ENCODE results near the gene NEUROD4.

The NEUROD4 gene

GRCh38 chr12:55041345-55042055 is 21.7 kb downstream of the NEUROD4 start:
- TF ChIP-seq CTCF (IDR thresholded peaks at IDR 0.05; ENCODE audit: control insufficient read depth, extremely low read depth, insufficient read depth) = no peak
- no peak for DNase-seq (ENCODE audit: low read depth)

DNA sequence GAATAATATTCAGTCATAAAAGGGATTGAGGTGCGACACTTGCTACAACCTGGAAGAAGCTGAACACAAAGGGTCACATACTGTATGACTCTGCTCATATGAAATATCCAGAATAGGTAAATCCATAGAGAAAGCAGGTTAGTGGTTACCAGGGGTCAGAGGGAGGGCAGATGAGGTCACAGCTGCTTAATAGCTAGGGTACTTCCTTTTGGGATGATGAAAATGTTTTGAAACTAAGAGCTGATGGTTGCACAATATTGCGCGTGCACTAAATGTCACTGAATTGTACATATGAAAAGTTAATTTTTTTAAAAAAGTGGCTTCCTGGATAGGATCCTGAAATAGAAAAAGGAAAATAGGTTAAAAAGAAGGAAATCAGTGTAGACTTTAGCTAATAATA is 23.8 kb downstream of the NEUROD4 start:
- no peak overlapping the region for H3K4me3 ChIP-seq (ENCODE audit: low read depth, low read length)

More at GRCh38 chr12:55041345-55042055, 21.7 kb downstream of the NEUROD4 start:
- H3K4me3 ChIP-seq (ENCODE audit: low read depth, low read length) = no peak overlapping the region

GRCh38 chr12:55044135-55044534 is 24.4 kb downstream of the NEUROD4 start:
- no peak overlapping the region for H3K4me3 ChIP-seq (ENCODE audit: low read depth, low read length)
- DNase-seq (ENCODE audit: low read depth) = no peak
- TF ChIP-seq CTCF (IDR thresholded peaks at IDR 0.05; ENCODE audit: control insufficient read depth, extremely low read depth, insufficient read depth) = no peak

More for the DNA sequence above, 23.8 kb downstream of the NEUROD4 start:
- TF ChIP-seq CTCF (IDR thresholded peaks at IDR 0.05; ENCODE audit: control insufficient read depth, extremely low read depth, insufficient read depth) = no peak
- no peak for DNase-seq (ENCODE audit: low read depth)

- DNase-seq (ENCODE audit: low read depth) = no peak
- H3K4me3 ChIP-seq (ENCODE audit: low read depth, low read length) = no peak overlapping the region
- no peak for TF ChIP-seq CTCF (IDR thresholded peaks at IDR 0.05; ENCODE audit: control insufficient read depth, extremely low read depth, insufficient read depth)
Observed at GRCh38 chr12:55049676-55050075, 29.9 kb downstream of the NEUROD4 start.

- DNase-seq (ENCODE audit: low read depth) = no peak
- no peak for TF ChIP-seq CTCF (IDR thresholded peaks at IDR 0.05; ENCODE audit: control insufficient read depth, extremely low read depth, insufficient read depth)
- H3K4me3 ChIP-seq (ENCODE audit: low read depth, low read length) = no peak overlapping the region
Observed at GRCh38 chr12:55051197-55051947, 31.6 kb downstream of the NEUROD4 start.

DNA sequence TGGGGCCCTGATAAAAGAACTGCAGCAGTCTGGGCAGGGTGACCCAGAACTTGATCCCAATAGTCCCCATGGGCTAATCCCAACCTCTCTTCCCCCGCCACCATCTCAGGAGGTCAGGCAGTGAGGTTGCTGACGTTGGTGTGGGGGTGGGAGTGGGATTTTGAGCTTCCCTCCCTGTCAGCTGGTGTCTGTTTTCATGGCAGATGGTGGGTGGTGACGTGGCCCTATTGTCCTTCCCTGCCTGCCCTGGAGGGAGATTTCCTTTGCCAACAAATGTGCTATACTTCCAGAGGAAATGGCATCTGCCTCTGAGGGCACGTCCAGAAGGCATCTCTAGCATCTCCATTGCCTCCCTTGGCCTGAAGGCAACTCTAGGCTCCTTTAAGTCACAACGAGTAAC is 37.7 kb downstream of the NEUROD4 start:
- H3K4me3 ChIP-seq (ENCODE audit: low read depth, low read length) = no peak overlapping the region
- no peak for TF ChIP-seq CTCF (IDR thresholded peaks at IDR 0.05; ENCODE audit: control insufficient read depth, extremely low read depth, insufficient read depth)
- DNase-seq (ENCODE audit: low read depth) = no peak
